D721Med (cell line): ENCODE measurements around the gene MINPP1.
A peak's percentile ranks its signal among the peaks of the same experiment; 100 is the strongest.
"Not testable (repeated sequence)": the region's sequence is repeated elsewhere in the genome, so short reads cannot be mapped to it uniquely, and the experiment has no call there.

Experiments used
- DNase-seq: peaks from one replicate; pipeline ENCODE4 v3.0.0; 2011; ENCODE audit warnings: low spot score; ENCODE audit not compliant: insufficient read length
- FAIRE-seq: peaks from 2 replicates; lab custom pipeline; 2011; peaks lifted over from hg19 to GRCh38; lab: Jason Lieb, UNC
- TF ChIP-seq, protein P1 (sequence below): IDR thresholded peaks from 2 replicates; pipeline ENCODE4 v1.5.1; 2012; ENCODE audit warnings: mild to moderate bottlenecking, control low read depth; ENCODE audit not compliant: insufficient read depth; ENCODE audit errors: missing control alignments

MINPP1 gene

DNA sequence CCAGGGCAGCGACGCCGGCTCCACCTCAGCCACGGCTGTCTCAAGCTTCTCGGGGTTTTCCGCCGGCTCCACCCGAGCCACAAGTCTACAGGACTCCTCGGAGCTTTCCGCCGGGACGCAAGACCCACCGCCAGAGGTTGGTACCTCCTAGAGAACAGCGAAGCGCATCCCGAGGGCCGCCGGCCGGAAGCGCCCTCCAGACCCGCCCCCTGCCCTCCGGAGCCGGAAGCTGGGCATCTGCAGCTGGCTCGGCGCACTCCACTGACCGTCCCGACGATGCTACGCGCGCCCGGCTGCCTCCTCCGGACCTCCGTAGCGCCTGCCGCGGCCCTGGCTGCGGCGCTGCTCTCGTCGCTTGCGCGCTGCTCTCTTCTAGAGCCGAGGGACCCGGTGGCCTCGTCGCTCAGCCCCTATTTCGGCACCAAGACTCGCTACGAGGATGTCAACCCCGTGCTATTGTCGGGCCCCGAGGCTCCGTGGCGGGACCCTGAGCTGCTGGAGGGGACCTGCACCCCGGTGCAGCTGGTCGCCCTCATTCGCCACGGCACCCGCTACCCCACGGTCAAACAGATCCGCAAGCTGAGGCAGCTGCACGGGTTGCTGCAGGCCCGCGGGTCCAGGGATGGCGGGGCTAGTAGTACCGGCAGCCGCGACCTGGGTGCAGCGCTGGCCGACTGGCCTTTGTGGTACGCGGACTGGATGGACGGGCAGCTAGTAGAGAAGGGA, at the start of gene MINPP1:
MINPP1 (plus strand) TSS at position 254 of the 726 bp plus-strand sequence; CDS start at position 277, 23 bp downstream.
- FAIRE-seq (no peak), DNase-seq (peak; percentile 57)
- TF ChIP-seq, protein P1, sequence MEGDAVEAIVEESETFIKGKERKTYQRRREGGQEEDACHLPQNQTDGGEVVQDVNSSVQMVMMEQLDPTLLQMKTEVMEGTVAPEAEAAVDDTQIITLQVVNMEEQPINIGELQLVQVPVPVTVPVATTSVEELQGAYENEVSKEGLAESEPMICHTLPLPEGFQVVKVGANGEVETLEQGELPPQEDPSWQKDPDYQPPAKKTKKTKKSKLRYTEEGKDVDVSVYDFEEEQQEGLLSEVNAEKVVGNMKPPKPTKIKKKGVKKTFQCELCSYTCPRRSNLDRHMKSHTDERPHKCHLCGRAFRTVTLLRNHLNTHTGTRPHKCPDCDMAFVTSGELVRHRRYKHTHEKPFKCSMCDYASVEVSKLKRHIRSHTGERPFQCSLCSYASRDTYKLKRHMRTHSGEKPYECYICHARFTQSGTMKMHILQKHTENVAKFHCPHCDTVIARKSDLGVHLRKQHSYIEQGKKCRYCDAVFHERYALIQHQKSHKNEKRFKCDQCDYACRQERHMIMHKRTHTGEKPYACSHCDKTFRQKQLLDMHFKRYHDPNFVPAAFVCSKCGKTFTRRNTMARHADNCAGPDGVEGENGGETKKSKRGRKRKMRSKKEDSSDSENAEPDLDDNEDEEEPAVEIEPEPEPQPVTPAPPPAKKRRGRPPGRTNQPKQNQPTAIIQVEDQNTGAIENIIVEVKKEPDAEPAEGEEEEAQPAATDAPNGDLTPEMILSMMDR = no peak

DNA sequence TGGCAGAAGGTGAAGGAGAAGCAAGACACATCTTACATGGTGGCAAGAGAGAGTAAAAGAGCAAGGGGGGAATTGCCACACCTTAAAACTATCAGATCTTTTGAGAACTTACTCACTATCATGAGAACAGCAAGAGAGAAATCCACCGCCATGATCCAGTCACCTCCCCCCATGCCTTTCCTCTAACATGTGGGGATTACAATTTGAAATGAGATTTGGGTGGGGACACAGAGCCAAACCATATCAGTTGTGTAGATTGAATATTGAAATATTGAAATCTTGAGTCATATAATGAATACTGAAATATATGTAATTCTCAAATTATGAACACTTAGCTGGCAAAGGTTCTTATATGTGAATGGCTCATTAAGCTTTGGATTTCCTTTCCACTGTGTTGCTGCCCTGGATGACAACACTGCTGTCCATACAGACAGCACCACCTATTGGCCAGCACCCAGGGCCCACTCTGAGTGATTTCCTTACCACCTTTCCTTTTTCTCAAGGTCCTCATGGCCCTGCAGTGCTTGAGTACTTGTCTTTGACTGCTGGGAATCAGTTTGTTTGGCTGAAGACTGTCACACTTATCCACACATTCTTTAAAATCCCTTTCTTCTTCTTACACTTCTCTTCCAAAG, 48.0 kb upstream of the MINPP1 start:
- not testable (repeated sequence) for FAIRE-seq, DNase-seq

DNA sequence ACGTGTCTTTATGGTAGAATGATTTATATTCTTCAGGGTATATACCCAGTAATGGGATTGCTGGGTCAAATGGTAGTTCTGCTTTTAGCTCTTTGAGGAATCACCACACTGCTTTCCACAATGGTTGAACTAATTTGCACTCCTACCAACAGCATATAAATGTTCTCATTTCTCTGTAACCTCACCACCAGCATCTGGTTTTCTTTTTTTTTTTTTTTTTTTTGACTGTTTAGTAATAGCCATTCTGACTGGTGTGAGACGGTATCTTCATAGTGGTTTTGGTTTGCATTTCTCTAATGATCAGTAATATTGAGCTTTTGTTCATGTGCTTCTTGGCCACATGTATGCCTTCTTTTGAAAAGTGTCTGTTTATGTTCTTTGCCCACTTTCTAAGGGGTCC, 42.9 kb upstream of the MINPP1 start:
- DNase-seq, FAIRE-seq: not testable (repeated sequence)

DNA sequence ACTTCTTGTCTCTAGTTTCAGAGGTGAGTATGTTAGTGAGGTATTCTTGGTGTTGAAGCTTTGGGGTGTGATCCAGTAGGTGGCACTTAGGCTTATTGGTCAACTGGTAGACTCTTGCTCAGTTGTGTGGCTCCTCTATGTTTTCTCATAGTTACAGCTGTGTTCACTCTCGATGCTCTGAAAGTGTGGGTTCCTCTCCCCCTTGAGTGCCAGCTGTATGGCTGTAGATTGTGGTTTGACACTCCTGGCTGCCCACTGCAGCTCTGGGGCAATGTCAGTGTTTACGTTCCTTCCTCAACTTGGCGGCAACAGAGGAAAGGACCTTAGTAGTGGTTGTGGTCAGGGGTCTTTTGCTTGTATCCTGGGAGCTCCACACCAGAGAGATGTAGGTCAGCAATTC, 37.8 kb upstream of the MINPP1 start:
- not testable (repeated sequence) for DNase-seq, FAIRE-seq

- not testable (repeated sequence) for FAIRE-seq, DNase-seq
These were observed 16.0 kb upstream of the MINPP1 start for GRCh38 chr10:87488733-87489132.

DNA sequence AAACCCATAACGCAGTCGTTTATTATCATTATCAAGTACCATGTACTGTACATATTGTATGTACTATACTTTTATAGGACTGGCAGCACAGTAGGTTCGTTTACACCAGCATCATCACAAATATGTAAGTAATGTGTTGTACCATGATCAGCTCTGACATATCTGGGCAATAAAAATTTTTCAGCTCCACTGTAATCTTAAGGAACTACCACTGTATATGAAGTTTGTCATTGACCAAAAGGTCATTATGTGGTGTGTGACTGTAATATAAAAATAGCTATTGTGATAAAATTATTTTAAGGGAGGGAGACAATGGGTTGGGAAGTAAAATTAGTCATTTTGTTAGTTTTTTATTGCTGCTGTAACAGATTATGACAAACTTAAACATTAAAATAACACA, 14.4 kb upstream of the MINPP1 start:
- not testable (repeated sequence) for FAIRE-seq, DNase-seq

DNA sequence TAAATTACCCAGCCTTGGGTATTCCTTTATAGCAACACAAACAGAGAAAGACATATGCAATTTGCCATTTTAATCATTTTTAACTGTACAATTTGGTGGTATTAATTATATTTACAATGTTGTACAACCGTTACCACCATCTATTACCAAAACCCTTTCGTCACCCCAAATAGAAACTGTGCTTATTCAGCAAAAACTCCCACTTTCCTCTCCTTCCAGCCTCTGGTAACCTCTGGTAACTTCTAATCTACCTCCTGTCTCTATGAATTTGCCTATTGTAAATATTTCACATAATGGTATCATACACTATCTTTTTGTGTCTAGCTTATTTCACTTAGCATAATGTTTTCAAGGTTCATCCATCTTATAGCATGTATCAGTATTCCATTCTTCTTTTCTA, 12.2 kb upstream of the MINPP1 start:
- not testable (repeated sequence) for DNase-seq, FAIRE-seq

DNA sequence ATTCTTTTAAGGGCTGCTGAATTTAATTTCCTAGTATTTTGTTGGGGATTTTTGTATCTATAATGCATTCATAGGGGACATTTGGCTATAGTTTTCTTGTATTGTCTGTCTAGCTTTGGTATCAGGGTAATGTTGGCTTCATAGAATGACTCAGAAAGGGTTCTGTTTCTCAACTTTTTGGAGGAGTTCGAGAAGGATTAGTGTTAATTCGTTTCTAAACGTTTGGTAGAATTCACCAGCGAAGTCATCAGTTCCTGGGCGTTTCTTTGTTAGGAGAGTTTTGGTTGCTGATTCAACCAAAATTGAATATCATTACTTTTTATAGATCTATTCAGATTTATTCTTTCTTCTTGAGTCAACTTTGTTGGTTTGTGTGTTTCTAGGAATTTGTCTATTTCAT, 9.2 kb upstream of the MINPP1 start:
- DNase-seq, FAIRE-seq: not testable (repeated sequence)

GRCh38 chr10:87497386-87497785, 7.3 kb upstream of the MINPP1 start:
- DNase-seq, FAIRE-seq: not testable (repeated sequence)

- not testable (repeated sequence) for DNase-seq, FAIRE-seq
These were observed 6.4 kb upstream of the MINPP1 start for GRCh38 chr10:87498106-87498789.

DNA sequence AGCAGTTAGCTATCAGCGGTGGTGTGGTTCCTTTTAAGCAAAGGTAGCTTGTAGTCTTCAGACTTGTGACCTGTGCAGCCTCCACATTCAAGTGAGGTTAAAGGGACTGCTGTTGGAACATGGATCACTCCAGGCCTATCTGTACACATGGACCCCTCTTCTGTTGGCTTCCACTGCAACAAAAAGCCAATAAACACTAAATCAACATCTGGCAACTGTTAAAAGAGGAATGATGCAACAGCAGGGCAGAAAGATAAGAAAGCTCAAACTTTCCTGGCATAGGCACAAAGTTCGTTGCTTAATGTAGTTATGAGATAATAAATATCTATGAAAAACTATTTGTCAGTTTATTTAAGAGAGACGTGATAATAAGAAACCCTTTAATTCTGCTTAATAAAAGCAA, 4.0 kb upstream of the MINPP1 start:
- FAIRE-seq (no peak), DNase-seq (no peak)
- TF ChIP-seq, protein P1 = no peak

DNA sequence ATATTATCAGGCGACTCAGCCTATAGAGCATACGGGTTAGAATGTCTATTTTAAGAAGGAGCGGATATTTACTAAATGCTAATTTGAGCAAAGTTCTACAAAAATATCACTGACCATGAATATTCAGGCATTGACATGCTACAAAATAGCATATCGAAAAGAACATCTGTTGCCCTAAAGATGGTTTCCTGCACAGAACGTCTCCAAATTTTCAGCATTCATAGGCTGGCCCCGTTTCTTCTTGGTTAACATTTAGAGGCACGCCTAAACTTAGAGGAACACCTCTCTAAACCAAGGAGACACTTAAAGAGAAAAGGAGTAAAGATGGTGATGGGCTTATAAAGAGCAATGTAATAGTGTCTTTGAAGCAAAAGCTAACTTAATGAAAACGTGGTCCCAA, 1.3 kb upstream of the MINPP1 start:
- TF ChIP-seq, protein P1 = no peak
- FAIRE-seq (no peak), DNase-seq (no peak)
